Keratinocyte (primary cell): ENCODE results near the gene ARHGAP24. TPM values are rescaled to one million over a fixed set of nuclear protein-coding genes. Genes with fewer than 3 reads are reported as not detected.

ENCODE experiments used
- DNase-seq: peaks from one replicate; pipeline ENCODE4 v3.0.0-alpha.2; 2011; ENCODE audit warnings: low read depth, missing footprints, low spot score
- FAIRE-seq: peaks from 2 replicates; lab custom pipeline; 2011; peaks lifted over from hg19 to GRCh38; lab: Jason Lieb, UNC
- H2AFZ ChIP-seq: 2 replicates; pipeline ENCODE4 v1.6.0; 2012; ENCODE audit warnings: low read length, control low read depth, inconsistent platforms; ENCODE audit not compliant: control insufficient read depth
- H3K27ac ChIP-seq: 2 replicates; pipeline ENCODE4 v1.5.1; 2011; ENCODE audit warnings: low read length; ENCODE audit not compliant: control insufficient read depth, insufficient read depth
- H3K27me3 ChIP-seq: 3 replicates; pipeline ENCODE4 v1.6.0; 2011; ENCODE audit warnings: low read length; ENCODE audit not compliant: control insufficient read depth, insufficient read depth; ENCODE audit errors: extremely low read depth
- H3K36me3 ChIP-seq, 2 experiments: 2 replicates in 1 of 2; 3 replicates in 1 of 2; pipeline ENCODE4 v1.5.1; 2011; ENCODE audit warnings: low read length in 2 of 2, mild to moderate bottlenecking in 1 of 2; ENCODE audit not compliant: control insufficient read depth in 2 of 2, insufficient read depth in 2 of 2; ENCODE audit errors: extremely low read depth in 1 of 2
- H3K4me1 ChIP-seq: 3 replicates; pipeline ENCODE4 v1.5.1; 2011; ENCODE audit warnings: low read length; ENCODE audit not compliant: control insufficient read depth, insufficient read depth; ENCODE audit errors: extremely low read depth
- H3K4me2 ChIP-seq: 3 replicates; pipeline ENCODE4 v1.6.0; 2011; ENCODE audit warnings: low read depth, low read length; ENCODE audit not compliant: control insufficient read depth, insufficient read depth; ENCODE audit errors: extremely low read depth
- H3K4me3 ChIP-seq, 3 experiments: fragments of 200-600 bp in 1 of 3; sonication (generic) in 1 of 3; 2 replicates in 2 of 3; 3 replicates in 1 of 3; pipeline ENCODE4 v1.5.1; 2011 to 2016; ENCODE audit warnings: low read length in 3 of 3, mild to moderate bottlenecking in 3 of 3, control low read depth in 2 of 3, inconsistent platforms in 1 of 3, low read depth in 1 of 3, mixed read lengths in 1 of 3, mixed run types in 1 of 3, moderate library complexity in 1 of 3; ENCODE audit not compliant: control insufficient read depth in 2 of 3, insufficient read depth in 2 of 3; ENCODE audit errors: extremely low read depth in 1 of 3
- H3K79me2 ChIP-seq: 2 replicates; pipeline ENCODE4 v1.6.0; 2012; ENCODE audit warnings: low read length; ENCODE audit not compliant: control insufficient read depth, insufficient read depth
- H3K9ac ChIP-seq: 3 replicates; pipeline ENCODE4 v1.6.0; 2011; ENCODE audit warnings: low read length; ENCODE audit not compliant: control insufficient read depth, insufficient read depth; ENCODE audit errors: extremely low read depth
- H3K9me1 ChIP-seq: 3 replicates; pipeline ENCODE4 v1.6.0; 2011; ENCODE audit warnings: low read length; ENCODE audit not compliant: control insufficient read depth, insufficient read depth; ENCODE audit errors: extremely low read depth
- H3K9me3 ChIP-seq: 2 replicates; pipeline ENCODE4 v1.5.1; 2012; ENCODE audit warnings: low read depth, low read length; ENCODE audit not compliant: control insufficient read depth
- H4K20me1 ChIP-seq: 3 replicates; pipeline ENCODE4 v1.6.0; 2011; ENCODE audit warnings: low read length; ENCODE audit not compliant: control insufficient read depth, insufficient read depth; ENCODE audit errors: extremely low read depth
- EZH2 ChIP-seq: IDR thresholded peaks from one replicate; pipeline ENCODE4 v1.6.1; 2012; ENCODE audit warnings: inconsistent platforms, mild to moderate bottlenecking, low read length, moderate library complexity
- dilution Hi-C: fragments of 300-500 bp; cut with MboI; formaldehyde crosslinking; loops from one replicate; pipeline ENCODE4 v1.7.0; 2020; ENCODE audit warnings: low sequenced_read_pairs; ENCODE audit not compliant: extremely low pct_ligation_motif_present
- polyA plus RNA-seq, 5 experiments: library from polyadenylated mRNA; depleted of rRNA in 3 of 5; stranded (reverse) in 3 of 5; stranded (forward) in 1 of 5; unstranded in 1 of 5; fragments of >200 nt; gene quantifications; 1 replicate in 1 of 5; 2 replicates in 3 of 5; 3 replicates in 1 of 5; pipeline versions ENCODE4 v1.2.1 to v1.2.3, GENCODE V29; 2011 to 2012; ENCODE audit warnings: missing spikeins in 2 of 5, low read depth in 1 of 5, low replicate concordance in 1 of 5
- TF ChIP-seq, protein P1 (sequence below), 3 experiments: IDR thresholded peaks in 1 of 3; conservative IDR thresholded peaks in 1 of 3; optimal IDR thresholded peaks in 1 of 3; 2 replicates in 2 of 3; 3 replicates in 1 of 3; pipeline versions ENCODE3 to v1.5.1; 2011; ENCODE audit warnings: low read length in 3 of 3, mild to moderate bottlenecking in 3 of 3, moderate library complexity in 2 of 3, control low read depth in 1 of 3, inconsistent platforms in 1 of 3; ENCODE audit not compliant: insufficient read depth in 2 of 3; ENCODE audit errors: extremely low read depth in 1 of 3

The ARHGAP24 gene
- polyA plus RNA-seq, 1 donor (not counting 4 experiments of a cell fraction or from before 2014, with no cell fraction given) = 0.87 TPM

GRCh38 chr4:85573270-85573669 is 98.3 kb downstream of the ARHGAP24 start:
- H3K79me2 ChIP-seq = no peaks in the 10 kb centered on the region
- H3K27me3 ChIP-seq = no peaks in the 10 kb centered on the region
- no peak overlapping the region for H3K4me2 ChIP-seq
- H3K9me1 ChIP-seq = no peaks in the 10 kb centered on the region
- TF ChIP-seq, protein P1, sequence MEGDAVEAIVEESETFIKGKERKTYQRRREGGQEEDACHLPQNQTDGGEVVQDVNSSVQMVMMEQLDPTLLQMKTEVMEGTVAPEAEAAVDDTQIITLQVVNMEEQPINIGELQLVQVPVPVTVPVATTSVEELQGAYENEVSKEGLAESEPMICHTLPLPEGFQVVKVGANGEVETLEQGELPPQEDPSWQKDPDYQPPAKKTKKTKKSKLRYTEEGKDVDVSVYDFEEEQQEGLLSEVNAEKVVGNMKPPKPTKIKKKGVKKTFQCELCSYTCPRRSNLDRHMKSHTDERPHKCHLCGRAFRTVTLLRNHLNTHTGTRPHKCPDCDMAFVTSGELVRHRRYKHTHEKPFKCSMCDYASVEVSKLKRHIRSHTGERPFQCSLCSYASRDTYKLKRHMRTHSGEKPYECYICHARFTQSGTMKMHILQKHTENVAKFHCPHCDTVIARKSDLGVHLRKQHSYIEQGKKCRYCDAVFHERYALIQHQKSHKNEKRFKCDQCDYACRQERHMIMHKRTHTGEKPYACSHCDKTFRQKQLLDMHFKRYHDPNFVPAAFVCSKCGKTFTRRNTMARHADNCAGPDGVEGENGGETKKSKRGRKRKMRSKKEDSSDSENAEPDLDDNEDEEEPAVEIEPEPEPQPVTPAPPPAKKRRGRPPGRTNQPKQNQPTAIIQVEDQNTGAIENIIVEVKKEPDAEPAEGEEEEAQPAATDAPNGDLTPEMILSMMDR (optimal IDR thresholded peaks at IDR 0.05 in 1 of 3, IDR thresholded peaks at IDR 0.05 in 1 of 3, conservative IDR thresholded peaks at IDR 0.05 in 1 of 3; ENCODE audit: extremely low read depth in 1 of 3, insufficient read depth in 2 of 3, low read length in 3 of 3) = no peak
- no peak for TF ChIP-seq EZH2
- no peaks in the 10 kb centered on the region for H4K20me1 ChIP-seq
- H2AFZ ChIP-seq = no peak overlapping the region
- no peak for FAIRE-seq
- no peak overlapping the region for H3K27ac ChIP-seq
- no peak for DNase-seq
- H3K4me1 ChIP-seq = peaks cover 8% of the 10 kb centered on the region
- H3K4me3 ChIP-seq = no peak overlapping the region
- H3K9me3 ChIP-seq = no peaks in the 10 kb centered on the region
- no peaks in the 10 kb centered on the region for H3K36me3 ChIP-seq
- H3K9ac ChIP-seq = no peak overlapping the region
- dilution Hi-C loops = no loop called here

- Histone ChIP-seq H3K36me3 (no peaks in the 10 kb centered on the region), H3K4me3 (no peak overlapping the region), H3K9ac (no peak overlapping the region), H3K79me2 (no peaks in the 10 kb centered on the region), H3K4me2 (no peak overlapping the region), H2AFZ (no peak overlapping the region), H3K27me3 (no peaks in the 10 kb centered on the region), H3K27ac (no peak overlapping the region), H3K9me1 (no peaks in the 10 kb centered on the region), H3K4me1 (no peaks in the 10 kb centered on the region), H3K9me3 (no peaks in the 10 kb centered on the region), H4K20me1 (no peaks in the 10 kb centered on the region)
- DNase-seq (no peak), FAIRE-seq (no peak)
- TF ChIP-seq, protein P1 (optimal IDR thresholded peaks at IDR 0.05 in 1 of 3, IDR thresholded peaks at IDR 0.05 in 1 of 3, conservative IDR thresholded peaks at IDR 0.05 in 1 of 3; ENCODE audit: extremely low read depth in 1 of 3, insufficient read depth in 2 of 3, low read length in 3 of 3) = no peak
- TF ChIP-seq EZH2 = no peak
- dilution Hi-C loops = no loop called here
These were observed 102.4 kb downstream of the ARHGAP24 start for GRCh38 chr4:85577307-85577706.
